ENCODE results near the gene YPEL5.
"Not testable (repeated sequence)": the region's sequence is repeated elsewhere in the genome, so short reads cannot be mapped to it uniquely, and the experiment has no call there.

The YPEL5 gene

GRCh38 chr2:30108192-30108591 is 38.6 kb upstream of the YPEL5 start:
- no peak overlapping the region for H3K4me3 ChIP-seq (ENCODE audit: low read depth, low read length)
- TF ChIP-seq CTCF (IDR thresholded peaks at IDR 0.05; ENCODE audit: low read depth, low read length), result no peak
- H3K36me3 ChIP-seq, result no peaks in the 10 kb centered on the region
- DNase-seq, result no peak
- no peaks in the 10 kb centered on the region for H3K27me3 ChIP-seq
- no peaks in the 10 kb centered on the region for H3K9me3 ChIP-seq
- H3K4me1 ChIP-seq, result no peaks in the 10 kb centered on the region

- Histone ChIP-seq H3K4me3 (ENCODE audit: low read depth, low read length) (no peak overlapping the region), H3K9me3 (no peaks in the 10 kb centered on the region), H3K4me1 (no peaks in the 10 kb centered on the region), H3K27me3 (no peaks in the 10 kb centered on the region), H3K36me3 (no peaks in the 10 kb centered on the region)
- TF ChIP-seq CTCF (IDR thresholded peaks at IDR 0.05; ENCODE audit: low read depth, low read length), result no peak
- DNase-seq, result no peak
Measured at GRCh38 chr2:30108851-30109250, 38.0 kb upstream of the YPEL5 start.

GRCh38 chr2:30109856-30110255 is 37.0 kb upstream of the YPEL5 start:
- no peak for DNase-seq
- H3K27me3 ChIP-seq, result no peaks in the 10 kb centered on the region
- no peak overlapping the region for H3K4me3 ChIP-seq (ENCODE audit: low read depth, low read length)
- no peaks in the 10 kb centered on the region for H3K9me3 ChIP-seq
- no peak for TF ChIP-seq CTCF (IDR thresholded peaks at IDR 0.05; ENCODE audit: low read depth, low read length)
- no peaks in the 10 kb centered on the region for H3K4me1 ChIP-seq
- H3K36me3 ChIP-seq, result no peaks in the 10 kb centered on the region

- no peak for DNase-seq
Measured at GRCh38 chr2:30110773-30111172, 36.0 kb upstream of the YPEL5 start.

GRCh38 chr2:30111186-30111585 is 35.6 kb upstream of the YPEL5 start:
- not testable (repeated sequence) for H3K4me1 ChIP-seq; H3K4me3 ChIP-seq (ENCODE audit: low read depth, low read length); H3K9me3 ChIP-seq; H3K27me3 ChIP-seq; DNase-seq; H3K36me3 ChIP-seq

More at GRCh38 chr2:30110773-30111172, 36.0 kb upstream of the YPEL5 start:
- Histone ChIP-seq H3K27me3 (no peaks in the 10 kb centered on the region), H3K4me1 (no peaks in the 10 kb centered on the region), H3K9me3 (no peaks in the 10 kb centered on the region), H3K4me3 (ENCODE audit: low read depth, low read length) (no peak overlapping the region), H3K36me3 (no peaks in the 10 kb centered on the region)
- TF ChIP-seq CTCF (IDR thresholded peaks at IDR 0.05; ENCODE audit: low read depth, low read length), result no peak

GRCh38 chr2:30112561-30112960 is 34.2 kb upstream of the YPEL5 start:
- H3K36me3 ChIP-seq, result no peaks in the 10 kb centered on the region
- no peaks in the 10 kb centered on the region for H3K9me3 ChIP-seq
- no peak for TF ChIP-seq CTCF (IDR thresholded peaks at IDR 0.05; ENCODE audit: low read depth, low read length)
- no peak overlapping the region for H3K4me3 ChIP-seq (ENCODE audit: low read depth, low read length)
- H3K4me1 ChIP-seq, result no peaks in the 10 kb centered on the region
- no peaks in the 10 kb centered on the region for H3K27me3 ChIP-seq
- DNase-seq, result no peak

All from BE2C (cell line).